OCI-LY3 (cell line): ENCODE results near the gene FFAR4.

Source experiments
- H2AFZ ChIP-seq: fragments of 200-600, 300-600 bp; shearing (Covaris generic); 2 replicates; pipeline ENCODE4 v1.6.0; 2014; ENCODE audit warnings: antibody characterized with exemption, low read depth, low read length
- H3K27ac ChIP-seq: fragments of 200-600, 300-600 bp; sonication (generic); 2 replicates; pipeline ENCODE4 v1.5.1; 2014; ENCODE audit warnings: mild to moderate bottlenecking, low read length, moderate library complexity, mixed read lengths
- H3K27me3 ChIP-seq: fragments of 200-600, 300-600 bp; sonication (generic); 2 replicates; pipeline ENCODE4 v1.6.1; 2014; ENCODE audit warnings: low read depth, low read length, mixed read lengths
- H3K36me3 ChIP-seq: fragments of 200-600, 300-600 bp; sonication (generic); replicated peaks from 2 replicates; pipeline ENCODE3; 2014; ENCODE audit warnings: low read depth, low read length, mixed read lengths
- H3K4me1 ChIP-seq: fragments of 300-600, 200-600 bp; sonication (generic); 2 replicates; pipeline ENCODE4 v1.6.1; 2014; ENCODE audit warnings: low read length, mixed read lengths
- H3K4me2 ChIP-seq: fragments of 200-600, 300-600 bp; sonication (generic); 2 replicates; pipeline ENCODE4 v1.6.1; 2014; ENCODE audit warnings: low read length, mixed read lengths
- H3K4me3 ChIP-seq: fragments of 300-600, 200-600 bp; sonication (generic); 2 replicates; pipeline ENCODE4 v1.5.1; 2014; ENCODE audit warnings: antibody characterized with exemption, mild to moderate bottlenecking, low read length, moderate library complexity
- H3K79me2 ChIP-seq: fragments of 300-600, 200-600 bp; shearing (Covaris generic); 2 replicates; pipeline ENCODE4 v1.6.1; 2014; ENCODE audit warnings: mild to moderate bottlenecking, low read length, mixed read lengths
- H3K9ac ChIP-seq: fragments of 300-600, 200-600 bp; shearing (Covaris generic); 2 replicates; pipeline ENCODE4 v1.6.0; 2014; ENCODE audit warnings: mild to moderate bottlenecking, low read length, moderate library complexity
- H3K9me3 ChIP-seq: fragments of 200-600, 300-600 bp; shearing (Covaris generic); 2 replicates; pipeline ENCODE4 v1.6.1; 2014; ENCODE audit warnings: low read length, mixed read lengths; ENCODE audit not compliant: insufficient read depth
- H4K20me1 ChIP-seq: fragments of 200-600, 300-600 bp; sonication (generic); 2 replicates; pipeline ENCODE4 v1.6.1; 2016; ENCODE audit warnings: low read length, mixed read lengths; ENCODE audit not compliant: insufficient read depth
- CTCF ChIP-seq: fragments of 200-600, 300-600 bp; sonication (generic); IDR thresholded peaks from 2 replicates; pipeline ENCODE4 v1.5.1; 2014; ENCODE audit warnings: antibody characterized with exemption, low read length, low read depth
- EZH2phosphoT487 ChIP-seq: fragments of 200-600 bp; shearing (Covaris generic); IDR thresholded peaks from 2 replicates; pipeline ENCODE4 v1.6.1; 2018; ENCODE audit warnings: antibody characterized with exemption, mixed run types, low read depth

The FFAR4 gene

DNA sequence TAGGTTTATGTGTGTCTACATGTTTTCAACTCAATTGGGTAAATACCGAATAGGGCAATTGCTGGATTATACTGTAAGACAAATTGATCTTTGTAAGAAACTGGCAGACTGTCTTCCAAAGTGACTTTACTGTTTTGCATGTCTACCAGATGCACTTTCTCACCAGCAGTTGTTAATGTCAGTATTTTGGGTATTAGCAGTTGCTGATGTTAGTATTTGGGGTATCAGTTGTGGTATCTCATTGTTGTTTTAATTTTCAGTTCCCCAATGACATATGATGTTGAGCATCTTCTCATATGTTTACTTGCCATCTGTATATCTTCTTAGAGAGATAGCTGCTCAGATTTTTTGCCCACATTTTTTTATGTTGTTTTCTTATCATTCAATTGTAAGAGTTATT, 56.5 kb downstream of the FFAR4 start:
- H3K27ac ChIP-seq = no peak overlapping the region
- no peak overlapping the region for H3K9ac ChIP-seq
- no peaks in the 10 kb centered on the region for H3K27me3 ChIP-seq
- no peaks in the 10 kb centered on the region for H3K36me3 ChIP-seq
- no peaks in the 10 kb centered on the region for H3K9me3 ChIP-seq
- no peaks in the 10 kb centered on the region for H4K20me1 ChIP-seq
- H2AFZ ChIP-seq = no peak overlapping the region
- H3K4me1 ChIP-seq = no peaks in the 10 kb centered on the region
- TF ChIP-seq EZH2phosphoT487 = no peak
- no peak for TF ChIP-seq CTCF
- H3K4me2 ChIP-seq = no peak overlapping the region
- no peaks in the 10 kb centered on the region for H3K79me2 ChIP-seq
- H3K4me3 ChIP-seq = no peak overlapping the region

DNA sequence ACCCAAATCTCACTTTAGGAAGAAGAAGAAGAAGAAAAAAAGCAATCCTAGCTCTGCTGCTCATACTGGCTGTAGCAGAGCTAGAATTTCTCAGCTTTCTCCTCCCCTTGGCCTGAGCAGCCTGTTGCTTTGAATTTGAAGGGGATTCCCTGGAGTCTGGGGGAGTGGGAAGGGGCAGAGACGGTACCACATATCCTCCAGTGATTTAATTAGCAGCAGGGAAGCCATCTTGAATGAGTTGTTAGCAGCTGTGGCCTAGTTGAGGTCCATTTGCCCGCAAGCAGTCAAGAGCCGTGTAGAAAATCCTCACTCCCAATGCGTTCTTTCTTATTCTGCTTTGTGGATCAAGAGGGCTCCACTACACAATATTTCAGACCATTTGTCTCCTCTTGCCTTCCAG, 62.4 kb downstream of the FFAR4 start:
- Histone ChIP-seq H3K9me3 (no peaks in the 10 kb centered on the region), H3K27ac (no peak overlapping the region), H3K4me2 (no peak overlapping the region), H3K27me3 (no peaks in the 10 kb centered on the region), H3K4me1 (no peaks in the 10 kb centered on the region), H3K36me3 (no peaks in the 10 kb centered on the region), H3K9ac (no peak overlapping the region), H2AFZ (no peak overlapping the region), H3K4me3 (no peak overlapping the region), H3K79me2 (no peaks in the 10 kb centered on the region), H4K20me1 (no peaks in the 10 kb centered on the region)
- TF ChIP-seq CTCF = no peak

DNA sequence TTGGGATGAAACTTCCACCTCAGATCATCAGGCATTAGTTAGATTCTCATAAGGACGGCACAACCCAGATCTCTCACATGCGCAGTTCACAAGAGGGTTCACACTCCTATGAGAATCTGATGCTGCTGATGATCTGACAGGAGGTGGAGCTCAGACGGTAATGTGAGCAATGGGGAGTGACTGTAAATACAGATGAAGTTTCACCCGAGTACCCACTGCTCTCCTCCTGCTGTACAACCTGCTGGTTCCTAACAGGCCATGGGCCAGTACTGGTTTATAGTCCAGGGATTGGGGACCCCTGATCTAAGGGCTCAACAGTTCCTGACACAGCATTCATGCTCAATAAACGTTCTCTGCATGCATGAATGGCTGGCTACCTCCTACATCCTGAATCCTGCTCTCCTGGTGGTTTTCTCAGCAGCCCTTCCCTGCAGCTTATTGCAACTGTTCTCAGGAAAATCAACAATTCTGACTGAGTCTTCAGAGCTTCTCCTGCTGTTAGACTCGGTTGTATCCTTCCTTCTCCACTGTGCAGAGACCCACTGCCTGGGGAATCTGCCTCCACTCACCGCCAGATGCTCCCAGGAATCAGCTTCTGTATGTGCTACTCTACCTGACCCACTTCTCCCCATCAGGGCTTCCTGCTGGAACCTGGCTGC, 63.3 kb downstream of the FFAR4 start:
- no peaks in the 10 kb centered on the region for H3K9me3 ChIP-seq
- no peaks in the 10 kb centered on the region for H3K27me3 ChIP-seq
- H3K36me3 ChIP-seq = no peaks in the 10 kb centered on the region
- no peak for TF ChIP-seq CTCF
- H2AFZ ChIP-seq = no peak overlapping the region
- no peaks in the 10 kb centered on the region for H4K20me1 ChIP-seq
- no peak overlapping the region for H3K4me2 ChIP-seq
- no peak overlapping the region for H3K9ac ChIP-seq
- no peak overlapping the region for H3K4me3 ChIP-seq
- H3K4me1 ChIP-seq = no peaks in the 10 kb centered on the region
- H3K79me2 ChIP-seq = no peaks in the 10 kb centered on the region
- H3K27ac ChIP-seq = no peak overlapping the region

DNA sequence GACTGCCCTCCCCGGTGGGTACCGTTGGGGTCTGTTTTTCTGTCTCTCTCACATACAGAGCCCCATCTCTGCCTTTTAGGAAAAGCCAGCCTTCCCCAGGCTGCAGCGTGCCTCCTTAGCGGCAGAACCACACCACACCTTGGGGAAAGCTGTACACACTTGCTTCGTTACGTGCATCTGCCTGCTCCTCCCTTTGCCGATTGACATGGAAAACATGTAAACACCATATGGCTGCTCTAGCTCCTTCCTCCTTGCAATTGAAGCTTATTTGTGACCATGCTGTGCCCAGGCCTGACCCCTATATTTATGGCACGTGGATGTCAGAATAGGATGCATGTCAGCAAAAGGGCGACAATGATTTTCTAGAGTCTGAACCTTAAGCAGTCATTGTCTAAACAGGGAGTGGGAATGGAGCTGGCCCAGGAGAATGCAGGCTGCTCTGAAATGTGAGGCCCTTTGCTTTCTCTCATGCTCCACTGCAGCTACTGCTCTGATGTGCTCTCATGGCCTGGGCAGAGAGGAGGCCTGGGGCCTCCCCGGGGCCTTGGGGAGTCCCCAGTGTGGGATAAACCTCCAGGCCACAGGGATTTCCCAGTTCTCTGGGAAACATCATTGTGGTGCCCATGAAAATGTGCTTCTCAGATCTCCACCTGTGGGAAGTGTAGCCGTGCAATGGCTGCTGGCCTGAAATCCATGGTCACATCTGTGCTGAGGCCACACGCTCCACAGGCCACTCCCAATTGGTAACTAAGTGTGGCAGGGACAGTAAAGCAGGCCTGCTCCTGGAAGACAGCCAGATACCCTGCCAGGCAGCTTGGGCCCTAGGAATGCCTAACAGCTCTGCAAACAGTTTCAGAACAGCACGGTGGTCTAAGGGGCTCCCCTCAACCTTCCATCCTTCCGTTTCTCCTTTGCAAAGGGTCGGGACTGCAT, 64.4 kb downstream of the FFAR4 start:
- H3K4me1 ChIP-seq = no peaks in the 10 kb centered on the region
- H3K36me3 ChIP-seq = no peaks in the 10 kb centered on the region
- no peaks in the 10 kb centered on the region for H3K79me2 ChIP-seq
- TF ChIP-seq EZH2phosphoT487 = no peak
- TF ChIP-seq CTCF = no peak
- no peak overlapping the region for H3K4me3 ChIP-seq
- no peak overlapping the region for H3K9ac ChIP-seq
- H3K27me3 ChIP-seq = no peaks in the 10 kb centered on the region
- H4K20me1 ChIP-seq = no peaks in the 10 kb centered on the region
- no peaks in the 10 kb centered on the region for H3K9me3 ChIP-seq
- H3K27ac ChIP-seq = no peak overlapping the region
- H2AFZ ChIP-seq = no peak overlapping the region
- H3K4me2 ChIP-seq = no peak overlapping the region
